Measurements from ENCODE around the gene PRPH2.
"Not testable (repeated sequence)": the region's sequence is repeated elsewhere in the genome, so short reads cannot be mapped to it uniquely, and the experiment has no call there.

Gene PRPH2

GRCh38 chr6:42740725-42741124, 18.3 kb upstream of the PRPH2 start:
- DNase-seq, result no peak

DNA sequence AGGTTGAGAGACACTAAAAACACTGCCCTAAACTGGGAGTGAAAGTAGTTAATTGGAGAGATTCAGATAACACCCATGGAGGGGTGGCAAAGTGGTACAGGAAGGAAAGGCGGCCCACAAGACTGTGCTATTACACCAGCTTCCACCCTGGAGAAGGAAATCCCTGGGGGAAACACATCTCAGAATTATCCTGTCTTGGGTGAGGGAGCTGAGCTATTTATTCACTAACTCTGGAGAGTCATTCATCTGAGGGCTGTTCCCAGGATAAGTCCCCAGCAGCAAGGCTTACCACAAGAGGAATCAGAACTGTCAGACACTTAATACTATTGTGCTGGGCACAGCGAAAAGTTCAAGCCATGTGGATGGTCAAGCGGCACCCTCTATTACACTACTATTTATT, 13.6 kb upstream of the PRPH2 start:
- no peak for DNase-seq

DNA sequence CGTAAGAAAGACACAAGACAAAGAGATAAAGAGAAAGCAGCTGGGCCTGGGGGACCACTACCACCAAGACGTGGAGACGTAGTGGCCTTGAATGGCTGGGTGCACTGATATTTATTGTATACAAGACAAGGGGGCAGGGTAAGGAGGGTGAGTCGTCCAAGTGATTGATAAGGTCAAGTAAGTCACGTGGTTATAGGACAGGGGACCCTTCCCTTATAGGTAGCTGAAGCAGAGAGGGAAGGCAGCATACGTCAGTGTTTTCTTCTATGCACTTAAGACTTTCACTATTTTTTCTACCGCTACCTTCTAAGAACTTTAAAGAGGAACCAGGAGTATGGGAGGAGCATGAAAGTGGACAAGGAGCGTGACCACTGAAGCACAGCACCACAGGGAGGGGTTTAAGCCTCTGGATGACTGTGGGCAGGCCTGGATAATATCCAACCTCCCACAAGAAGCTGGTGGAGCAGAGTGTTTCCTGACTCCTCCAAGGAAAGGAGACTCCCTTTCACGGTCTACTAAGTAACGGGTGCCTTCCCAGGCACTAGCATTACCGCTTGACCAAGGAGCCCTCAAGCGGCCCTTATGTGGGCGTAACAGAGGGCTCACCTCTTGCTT, 11.6 kb upstream of the PRPH2 start:
- not testable (repeated sequence) for DNase-seq

DNA sequence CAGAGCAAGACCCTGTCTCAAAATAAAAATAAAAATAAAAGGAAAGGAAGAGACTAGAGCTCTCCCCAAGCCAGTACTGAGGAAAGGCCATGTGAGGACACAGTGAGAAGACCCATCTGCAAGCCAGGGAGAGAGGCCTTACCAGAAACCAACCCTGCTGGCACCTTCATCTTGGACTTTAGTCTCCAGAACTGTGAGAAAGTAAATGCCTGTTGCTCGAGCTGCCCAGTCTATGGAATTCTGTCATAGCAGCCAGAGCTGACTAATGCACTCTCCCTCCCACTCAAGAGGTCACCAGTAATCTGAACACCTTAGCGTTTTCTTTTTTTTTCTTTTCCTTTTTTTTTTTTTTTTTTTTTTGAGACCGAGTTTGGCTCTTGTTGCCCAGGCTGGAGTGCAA, 7.3 kb upstream of the PRPH2 start:
- no peak for DNase-seq

DNA sequence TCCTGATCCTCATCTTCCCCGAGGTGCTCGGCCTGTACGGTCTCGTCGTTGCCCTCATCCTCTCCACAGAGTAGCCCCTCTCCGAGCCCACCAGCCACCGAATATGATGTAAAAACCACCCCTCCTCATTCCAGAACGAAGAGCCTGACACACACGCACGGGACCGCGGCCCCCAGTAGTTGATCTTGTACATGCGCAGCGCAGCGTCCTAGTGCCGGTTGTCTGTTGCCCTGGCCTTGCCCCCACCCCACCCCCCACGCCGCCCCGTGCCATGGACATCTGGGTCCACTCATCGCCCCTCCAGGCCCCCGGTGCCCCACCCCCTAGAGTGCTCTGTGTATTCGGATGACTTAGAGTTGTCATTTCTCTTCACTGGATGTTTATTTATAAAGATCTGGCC, 5.2 kb upstream of the PRPH2 start:
- DNase-seq, result no peak

DNA sequence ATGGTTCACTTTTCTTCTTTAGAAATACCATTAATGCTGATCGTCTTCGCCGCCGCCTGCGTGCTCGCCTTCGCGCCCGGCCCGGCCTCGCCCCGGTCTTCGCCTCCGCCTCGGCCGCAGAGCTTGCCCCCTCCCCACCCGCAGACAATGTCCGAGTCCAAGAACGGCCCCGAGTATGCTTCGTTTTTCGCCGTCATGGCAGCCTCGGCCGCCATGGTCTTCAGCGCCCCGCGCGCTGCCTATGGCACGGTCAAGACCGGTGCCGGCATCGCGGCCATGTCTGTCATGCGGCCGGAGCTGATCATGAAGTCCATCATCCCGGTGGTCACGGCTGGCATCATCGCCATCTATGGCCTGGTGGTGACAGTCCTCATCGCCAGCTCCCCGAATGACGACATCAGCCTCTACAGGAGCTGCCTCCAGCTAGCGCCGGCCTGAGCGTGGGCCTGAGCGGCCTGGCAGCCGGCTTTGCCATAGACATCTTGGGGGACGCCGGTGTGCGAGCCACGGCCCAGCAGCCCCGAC, 4.8 kb upstream of the PRPH2 start:
- no peak for DNase-seq

- DNase-seq, result peak; percentile 88
These were observed 4.2 kb upstream of the PRPH2 start for GRCh38 chr6:42726485-42727086.

GRCh38 chr6:42726026-42726425, 3.6 kb upstream of the PRPH2 start:
- DNase-seq, result no peak

- no peak for DNase-seq
These were observed 2.4 kb upstream of the PRPH2 start for GRCh38 chr6:42724825-42725224.

DNA sequence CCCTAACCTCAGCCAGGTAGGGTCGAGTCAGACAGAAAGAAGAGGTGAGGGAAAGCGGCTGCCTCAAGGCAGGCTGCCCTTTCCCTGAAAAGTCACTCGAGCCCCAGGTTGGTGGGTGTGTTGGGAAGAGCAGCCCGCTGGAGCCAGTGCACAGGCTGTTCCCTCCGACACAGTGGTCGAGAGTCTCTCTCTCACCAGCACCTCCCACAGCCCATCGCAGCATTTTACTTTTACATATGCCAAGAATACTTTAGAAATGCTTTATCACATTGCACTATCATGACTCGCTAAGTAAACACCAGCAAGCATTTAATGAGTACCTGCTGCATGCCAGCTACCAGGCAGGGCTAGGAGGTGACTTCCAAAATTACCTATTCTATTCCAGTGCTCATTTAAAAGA, 1.7 kb downstream of the PRPH2 start:
- DNase-seq, result no peak

GRCh38 chr6:42715871-42716270, 6.5 kb downstream of the PRPH2 start:
- DNase-seq, result no peak

- DNase-seq, result peak; percentile 60
These were observed 8.2 kb downstream of the PRPH2 start for GRCh38 chr6:42714098-42714761.

DNA sequence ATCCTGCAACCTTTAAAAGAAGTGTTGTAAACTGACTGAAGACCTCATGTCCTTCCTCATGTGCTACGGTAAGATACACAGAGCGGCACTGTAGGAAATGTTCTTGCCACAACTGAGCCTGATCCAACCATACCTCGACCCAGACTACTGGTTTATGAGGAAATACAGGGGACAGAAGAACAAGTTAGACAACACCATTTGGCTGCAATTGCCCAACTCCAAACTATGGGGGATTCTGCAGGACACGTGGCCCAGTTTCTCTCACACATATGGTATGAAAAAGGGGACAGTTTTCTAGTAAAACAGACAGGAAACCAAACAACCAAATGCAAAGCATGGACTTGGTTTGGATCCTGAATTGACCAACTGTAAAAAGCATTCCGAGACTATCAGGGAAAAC, 10.5 kb downstream of the PRPH2 start:
- no peak for DNase-seq

- peak; percentile 31 for DNase-seq
These were observed 12.1 kb downstream of the PRPH2 start for GRCh38 chr6:42710316-42710715.

GRCh38 chr6:42709871-42710270, 12.5 kb downstream of the PRPH2 start:
- no peak for DNase-seq

DNA sequence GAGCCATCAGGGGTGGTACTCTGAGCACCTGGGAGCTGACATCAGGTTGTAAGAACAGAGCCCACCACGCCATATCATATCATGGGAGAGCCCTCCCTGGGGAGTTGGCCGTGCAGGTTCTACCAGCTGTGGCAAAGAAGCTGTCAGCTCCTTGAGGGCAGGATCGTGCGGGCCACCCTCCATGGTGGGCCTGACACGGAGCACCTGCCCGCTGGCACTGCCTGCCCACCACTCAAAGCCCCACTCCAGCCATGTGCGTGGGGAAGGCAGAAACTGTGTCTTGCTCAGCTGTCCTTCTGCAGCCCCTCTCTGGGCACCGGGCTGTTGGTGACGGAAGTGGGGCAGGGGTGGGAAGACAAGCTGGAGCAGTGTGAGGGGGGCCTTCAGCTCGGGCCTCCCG, 14.3 kb downstream of the PRPH2 start:
- DNase-seq, result no peak

GRCh38 chr6:42707595-42707994, 14.8 kb downstream of the PRPH2 start:
- DNase-seq, result no peak

DNA sequence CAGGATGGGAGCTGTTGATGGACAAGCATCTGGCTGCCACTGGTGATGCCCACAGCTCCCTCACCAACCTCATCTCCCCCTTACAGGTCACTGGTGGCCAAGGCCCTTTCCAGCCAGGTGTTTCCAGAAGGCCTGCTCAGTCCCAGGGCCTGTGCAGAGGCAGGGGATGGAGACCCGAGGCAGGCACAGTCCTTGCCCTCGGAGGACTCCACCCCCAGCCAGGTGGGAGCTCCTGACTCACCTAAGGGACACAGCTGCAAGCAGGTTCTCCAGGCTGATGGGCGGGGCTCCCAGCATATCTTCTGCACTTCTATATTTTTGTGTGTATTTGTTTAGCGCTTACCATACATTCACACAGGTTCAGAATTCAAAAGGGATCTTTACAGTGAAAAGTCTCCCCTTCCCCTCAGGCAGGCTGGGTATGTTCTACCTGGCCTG, 17.4 kb downstream of the PRPH2 start:
- no peak for DNase-seq

GRCh38 chr6:42704251-42704936, 18.0 kb downstream of the PRPH2 start:
- DNase-seq, result peak; percentile 67

DNA sequence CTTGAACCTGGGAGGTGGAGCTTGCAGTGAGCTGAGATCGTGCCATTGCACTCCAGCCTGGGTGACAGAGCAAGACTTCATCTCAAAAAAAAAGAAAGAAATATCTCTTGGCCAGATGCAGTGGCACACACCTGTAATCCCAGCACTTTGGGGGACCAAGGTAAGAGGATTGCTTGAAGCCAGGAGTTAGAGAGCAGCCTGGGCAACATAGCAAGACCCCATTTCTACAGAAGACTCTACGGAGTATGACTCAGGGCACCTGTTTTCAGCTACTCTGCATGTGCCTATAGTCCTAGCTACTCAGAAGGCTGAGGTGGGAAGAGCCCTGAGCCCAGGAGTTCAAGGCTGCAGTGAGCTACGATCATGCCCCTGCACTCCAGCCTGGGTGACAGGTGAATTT, 19.6 kb downstream of the PRPH2 start:
- DNase-seq, result not testable (repeated sequence)

DNA sequence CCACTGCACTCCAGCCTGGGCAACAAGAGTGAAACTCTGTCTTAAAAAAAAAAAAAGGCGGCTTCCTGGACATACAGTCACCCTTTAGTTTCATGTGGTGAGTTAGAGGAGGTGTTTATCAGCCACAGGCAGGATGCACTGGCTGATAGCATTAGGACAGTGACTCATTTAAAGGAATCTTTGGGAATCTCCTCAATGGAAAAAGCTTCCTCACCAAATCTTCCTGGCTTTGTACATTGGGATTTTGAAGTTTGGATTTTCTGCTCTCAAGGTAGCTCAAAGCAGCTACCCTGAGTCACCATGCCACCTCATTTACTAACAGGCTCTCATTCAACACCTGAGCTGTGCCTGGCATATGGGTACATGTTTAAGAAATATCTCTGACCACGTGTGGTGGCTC, 20.2 kb downstream of the PRPH2 start:
- peak; percentile 50 for DNase-seq

DNA sequence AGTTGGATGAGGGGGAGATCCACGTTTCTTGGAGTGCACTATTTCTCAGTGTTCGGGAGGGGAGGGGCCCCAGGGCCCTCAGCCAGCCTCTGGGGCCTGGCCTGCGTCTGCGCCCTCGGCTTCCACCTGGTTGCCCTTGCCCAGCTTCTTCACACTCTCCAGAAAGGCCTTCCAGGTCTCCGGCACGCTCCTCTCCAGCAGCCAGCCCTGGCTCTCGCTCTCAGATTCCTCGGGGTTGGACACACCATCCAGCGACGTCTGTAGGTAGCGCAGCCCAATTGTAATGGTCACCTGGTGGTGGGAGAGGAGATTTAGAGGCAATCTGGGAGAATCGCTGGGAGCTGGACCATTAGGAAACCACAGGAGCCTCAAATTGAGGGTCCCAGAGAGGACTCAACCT, 24.2 kb downstream of the PRPH2 start:
- DNase-seq, result no peak

DNA sequence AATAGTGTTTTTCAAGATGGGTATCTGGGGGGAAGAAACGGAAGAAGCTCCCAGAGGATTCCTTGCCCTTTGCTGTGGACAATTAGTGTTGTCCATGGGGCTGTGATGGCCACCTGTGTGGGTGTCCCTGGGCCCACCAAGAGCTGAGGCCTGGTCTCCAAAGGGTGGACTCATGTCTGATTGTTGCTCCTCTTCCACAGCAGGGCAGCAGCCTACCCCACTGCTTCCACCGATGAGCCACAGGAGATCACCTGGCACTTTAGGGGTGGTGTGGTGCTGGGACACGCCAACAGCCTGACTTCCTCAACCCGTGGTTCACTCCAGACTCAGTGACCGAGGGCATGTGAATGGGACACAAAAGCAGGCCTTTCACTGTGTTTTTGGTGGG, 25.1 kb downstream of the PRPH2 start:
- DNase-seq, result no peak
